Panc1 (cell line): ENCODE measurements around the gene TSHZ2. TPM values are rescaled to one million over a fixed set of nuclear protein-coding genes. Genes with fewer than 3 reads are reported as not detected.

ENCODE experiments used
- ATAC-seq: fragments of 200-7000 bp; cut with Tn5 transposase; 2 replicates; pipeline ENCODE4 v1.9.1; 2020; ENCODE audit warnings: mild to moderate bottlenecking, moderate library complexity
- BruUV-seq: library from RNA; stranded (reverse); fragments of 400-500 nt; replicated peaks from 2 replicates; lab custom pipeline; 2021; lab: Mats Ljungman, UMichigan
- CTCF ChIA-PET: fragments of 300-600 bp; sonication (Branson Sonifier 250); formaldehyde crosslinking; loops from one replicate; lab custom pipeline; 2022; ENCODE audit warnings: antibody characterized with exemption; lab: Charles Lee
- POLR2A ChIA-PET: fragments of 300-600 bp; sonication (Branson Sonifier 250); formaldehyde crosslinking; loops from one replicate; lab custom pipeline; 2022; ENCODE audit warnings: antibody characterized with exemption; lab: Charles Lee
- DNase-seq: peaks from one replicate; pipeline ENCODE4 v3.0.0-alpha.2; 2010; ENCODE audit warnings: low read depth, low spot score
- H3K27ac ChIP-seq: 2 replicates; pipeline ENCODE4 v1.5.1; 2011; ENCODE audit warnings: mild to moderate bottlenecking, low read length, inconsistent platforms
- H3K27me3 ChIP-seq: fragments of 200-500 bp; sonication (Bioruptor generic); 2 replicates; pipeline ENCODE4 v1.6.0; 2014; ENCODE audit warnings: low read length, inconsistent platforms; ENCODE audit not compliant: control insufficient read depth, insufficient read depth
- H3K36me3 ChIP-seq: fragments of 200-500 bp; sonication (Bioruptor generic); 2 replicates; pipeline ENCODE4 v1.5.1; 2014; ENCODE audit warnings: inconsistent platforms, mild to moderate bottlenecking, low read length, moderate library complexity; ENCODE audit not compliant: control insufficient read depth, insufficient read depth
- H3K4me1 ChIP-seq: 2 replicates; pipeline ENCODE4 v1.5.1; 2011; ENCODE audit warnings: inconsistent platforms, mild to moderate bottlenecking, low read length, moderate library complexity; ENCODE audit not compliant: control insufficient read depth, insufficient read depth
- H3K4me3 ChIP-seq, 2 experiments: 2 replicates each; pipeline ENCODE4 v1.5.1; 2011 to 2012; ENCODE audit warnings: low read depth in 2 of 2, low read length in 2 of 2, mild to moderate bottlenecking in 2 of 2, inconsistent platforms in 1 of 2, moderate library complexity in 1 of 2
- H3K9me3 ChIP-seq: fragments of 200-500 bp; sonication (Bioruptor generic); 2 replicates; pipeline ENCODE4 v1.5.1; 2014; ENCODE audit warnings: low read depth, mild to moderate bottlenecking, inconsistent platforms, low read length, moderate library complexity; ENCODE audit not compliant: control insufficient read depth, insufficient read depth
- CTCF ChIP-seq: fragments of 450-650 bp; IDR thresholded peaks from 2 replicates; pipeline ENCODE4 v1.5.1; 2017; ENCODE audit warnings: mild to moderate bottlenecking
- POLR2AphosphoS5 ChIP-seq: IDR thresholded peaks from 2 replicates; pipeline ENCODE4 v1.6.1; 2012; ENCODE audit warnings: mild to moderate bottlenecking, low read depth, low read length, moderate library complexity
- SIN3A ChIP-seq: IDR thresholded peaks from 2 replicates; pipeline ENCODE4 v1.6.1; 2012; ENCODE audit warnings: low read depth, mild to moderate bottlenecking, low read length, moderate library complexity, borderline replicate concordance; ENCODE audit not compliant: insufficient read depth
- TCF7L2 ChIP-seq: IDR thresholded peaks from 2 replicates; pipeline ENCODE4 v1.6.1; 2011; ENCODE audit warnings: mild to moderate bottlenecking, low read depth, low read length, inconsistent platforms
- in situ Hi-C: cut with HindIII; loops from 2 replicates; pipeline ENCODE4 v1.10.0; 2016; ENCODE audit warnings: low sequenced_read_pairs, low pct_unique_long_range_greater_than_20kb
- intact Hi-C: fragments of 100-400 bp; cut with micrococcal nuclease; formaldehyde crosslinking; loops from one replicate; pipeline ENCODE4 v1.10.0; 2022; ENCODE audit not compliant: unreplicated experiment
- total RNA-seq: library from RNA; stranded (reverse); gene quantifications from one replicate; pipeline ENCODE4 v1.2.1, GENCODE V29; 2021; ENCODE audit not compliant: unreplicated experiment
- TF ChIP-seq, protein P1 (sequence below), 2 experiments: IDR thresholded peaks; 2 replicates each; pipeline ENCODE4 v1.6.1; 2011 to 2012; ENCODE audit warnings: low read depth in 2 of 2, control low read depth in 1 of 2, low read length in 1 of 2, mild to moderate bottlenecking in 1 of 2, moderate library complexity in 1 of 2; ENCODE audit not compliant: insufficient read depth in 1 of 2

The TSHZ2 gene
- total RNA-seq, 1 experiment from 2014 or later = 0.36 TPM

- BruUV-seq = no TSS peak
- in situ Hi-C loops = no loop called here
- Histone ChIP-seq H3K27me3 (peaks cover 2% of the 10 kb centered on the region), H3K36me3 (no peaks in the 10 kb centered on the region), H3K27ac (no peak overlapping the region), H3K4me1 (no peaks in the 10 kb centered on the region), H3K4me3 (no peak overlapping the region), H3K9me3 (no peaks in the 10 kb centered on the region)
- CTCF ChIA-PET = no interaction called here
- no peak for DNase-seq
- no peak for ATAC-seq
- intact Hi-C loops = no loop called here
- POLR2A ChIA-PET = no interaction called here
- TF ChIP-seq POLR2AphosphoS5 (no peak), SIN3A (no peak)
Observed at GRCh38 chr20:53064935-53065334, 92.8 kb downstream of the TSHZ2 start.

DNA sequence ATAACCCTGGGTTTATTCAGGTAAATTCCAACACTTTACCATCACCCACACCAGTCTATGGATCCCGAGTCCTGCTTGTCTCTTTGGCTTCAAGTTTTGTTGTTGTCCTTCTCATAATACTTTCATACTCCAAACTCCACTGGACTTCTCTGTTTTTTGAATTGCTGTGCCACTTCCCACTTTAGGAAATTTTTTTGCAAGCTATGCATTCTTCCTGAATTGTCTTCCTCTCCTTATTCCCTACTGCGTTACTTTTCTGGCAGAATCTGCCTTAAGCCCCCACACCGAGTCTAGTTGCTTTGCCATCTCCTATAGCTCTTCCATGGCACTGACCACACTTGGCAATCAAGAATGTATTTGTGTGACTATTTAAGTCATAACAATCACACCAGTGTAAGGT is 96.1 kb downstream of the TSHZ2 start:
- TF ChIP-seq, protein P1, sequence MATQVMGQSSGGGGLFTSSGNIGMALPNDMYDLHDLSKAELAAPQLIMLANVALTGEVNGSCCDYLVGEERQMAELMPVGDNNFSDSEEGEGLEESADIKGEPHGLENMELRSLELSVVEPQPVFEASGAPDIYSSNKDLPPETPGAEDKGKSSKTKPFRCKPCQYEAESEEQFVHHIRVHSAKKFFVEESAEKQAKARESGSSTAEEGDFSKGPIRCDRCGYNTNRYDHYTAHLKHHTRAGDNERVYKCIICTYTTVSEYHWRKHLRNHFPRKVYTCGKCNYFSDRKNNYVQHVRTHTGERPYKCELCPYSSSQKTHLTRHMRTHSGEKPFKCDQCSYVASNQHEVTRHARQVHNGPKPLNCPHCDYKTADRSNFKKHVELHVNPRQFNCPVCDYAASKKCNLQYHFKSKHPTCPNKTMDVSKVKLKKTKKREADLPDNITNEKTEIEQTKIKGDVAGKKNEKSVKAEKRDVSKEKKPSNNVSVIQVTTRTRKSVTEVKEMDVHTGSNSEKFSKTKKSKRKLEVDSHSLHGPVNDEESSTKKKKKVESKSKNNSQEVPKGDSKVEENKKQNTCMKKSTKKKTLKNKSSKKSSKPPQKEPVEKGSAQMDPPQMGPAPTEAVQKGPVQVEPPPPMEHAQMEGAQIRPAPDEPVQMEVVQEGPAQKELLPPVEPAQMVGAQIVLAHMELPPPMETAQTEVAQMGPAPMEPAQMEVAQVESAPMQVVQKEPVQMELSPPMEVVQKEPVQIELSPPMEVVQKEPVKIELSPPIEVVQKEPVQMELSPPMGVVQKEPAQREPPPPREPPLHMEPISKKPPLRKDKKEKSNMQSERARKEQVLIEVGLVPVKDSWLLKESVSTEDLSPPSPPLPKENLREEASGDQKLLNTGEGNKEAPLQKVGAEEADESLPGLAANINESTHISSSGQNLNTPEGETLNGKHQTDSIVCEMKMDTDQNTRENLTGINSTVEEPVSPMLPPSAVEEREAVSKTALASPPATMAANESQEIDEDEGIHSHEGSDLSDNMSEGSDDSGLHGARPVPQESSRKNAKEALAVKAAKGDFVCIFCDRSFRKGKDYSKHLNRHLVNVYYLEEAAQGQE (IDR thresholded peaks at IDR 0.05; ENCODE audit: insufficient read depth in 1 of 2, low read depth in 2 of 2, low read length in 1 of 2) = no peak
- no peak for TF ChIP-seq CTCF
- TF ChIP-seq SIN3A = no peak
- TF ChIP-seq TCF7L2 = no peak
- TF ChIP-seq POLR2AphosphoS5 = no peak
- intact Hi-C loops = no loop called here
- in situ Hi-C loops = no loop called here
- ChIA-PET CTCF (no interaction called here), POLR2A (no interaction called here)
- Histone ChIP-seq H3K9me3 (no peaks in the 10 kb centered on the region), H3K27ac (no peak overlapping the region), H3K27me3 (peaks cover 10% of the 10 kb centered on the region), H3K4me3 (no peak overlapping the region), H3K36me3 (no peaks in the 10 kb centered on the region), H3K4me1 (no peaks in the 10 kb centered on the region)
- BruUV-seq = no TSS peak
- DNase-seq (no peak), ATAC-seq (no peak)

GRCh38 chr20:53069132-53069531 is 97.0 kb downstream of the TSHZ2 start:
- CTCF ChIA-PET = no interaction called here
- ATAC-seq = no peak
- TF ChIP-seq, protein P1 (IDR thresholded peaks at IDR 0.05; ENCODE audit: insufficient read depth in 1 of 2, low read depth in 2 of 2, low read length in 1 of 2) = no peak
- TF ChIP-seq TCF7L2 (no peak), POLR2AphosphoS5 (no peak), CTCF (no peak), SIN3A (no peak)
- intact Hi-C loops = no loop called here
- no peak for DNase-seq
- H3K4me3 ChIP-seq = no peak overlapping the region
- no peaks in the 10 kb centered on the region for H3K36me3 ChIP-seq
- no peaks in the 10 kb centered on the region for H3K4me1 ChIP-seq
- H3K27me3 ChIP-seq = peaks cover 10% of the 10 kb centered on the region
- H3K27ac ChIP-seq = no peak overlapping the region
- POLR2A ChIA-PET = no interaction called here
- H3K9me3 ChIP-seq = no peaks in the 10 kb centered on the region
- in situ Hi-C loops = no loop called here
- BruUV-seq = no TSS peak
